NCI-H82 treated with DMSO at 0.1 percent for 48 hours (cell line): Measurements from ENCODE around the gene ABCC1.
A peak's percentile ranks its signal among the peaks of the same experiment; 100 is the strongest.
"Not testable (repeated sequence)": the region's sequence is repeated elsewhere in the genome, so short reads cannot be mapped to it uniquely, and the experiment has no call there.

Experiments
- DNase-seq: peaks from one replicate; lab custom pipeline; 2025; ENCODE audit not compliant: unreplicated experiment; lab: John Stamatoyannopoulos, UW

Gene ABCC1

GRCh38 chr16:15966836-15967546 is 17.6 kb downstream of the ABCC1 start:
- DNase-seq, result no peak

- no peak for DNase-seq
Observed at GRCh38 chr16:15967655-15968315, 18.4 kb downstream of the ABCC1 start.

- no peak for DNase-seq
Observed at GRCh38 chr16:15970202-15970601, 20.8 kb downstream of the ABCC1 start.

GRCh38 chr16:15970743-15971439 is 21.5 kb downstream of the ABCC1 start:
- DNase-seq, result no peak

- no peak for DNase-seq
Observed at GRCh38 chr16:15971440-15971815, 22.0 kb downstream of the ABCC1 start.

- no peak for DNase-seq
Observed at GRCh38 chr16:15972046-15972868, 22.8 kb downstream of the ABCC1 start.

- no peak for DNase-seq
Observed at GRCh38 chr16:15973421-15973820, 24.0 kb downstream of the ABCC1 start.

- no peak for DNase-seq
Observed at GRCh38 chr16:15974057-15974456, 24.6 kb downstream of the ABCC1 start.

- DNase-seq, result no peak
Observed at GRCh38 chr16:15975172-15975571, 25.8 kb downstream of the ABCC1 start.

- no peak for DNase-seq
Observed at GRCh38 chr16:15976225-15976812, 26.9 kb downstream of the ABCC1 start.

- DNase-seq, result no peak
Observed at GRCh38 chr16:15976929-15977637, 27.7 kb downstream of the ABCC1 start.

- DNase-seq, result no peak
Observed at GRCh38 chr16:15979801-15980200, 30.4 kb downstream of the ABCC1 start.

GRCh38 chr16:15980329-15980728 is 30.9 kb downstream of the ABCC1 start:
- no peak for DNase-seq

GRCh38 chr16:15981382-15981781 is 32.0 kb downstream of the ABCC1 start:
- no peak for DNase-seq

GRCh38 chr16:15982194-15982915 is 32.9 kb downstream of the ABCC1 start:
- not testable (repeated sequence) for DNase-seq

- DNase-seq, result no peak
Observed at GRCh38 chr16:15983898-15984297, 34.5 kb downstream of the ABCC1 start.

GRCh38 chr16:15985144-15985543 is 35.7 kb downstream of the ABCC1 start:
- no peak for DNase-seq

GRCh38 chr16:15986261-15986660 is 36.8 kb downstream of the ABCC1 start:
- DNase-seq, result no peak

GRCh38 chr16:15988268-15989013 is 39.0 kb downstream of the ABCC1 start:
- DNase-seq, result peak; percentile 32
